ENCODE measurements around the gene HEMGN. TPM values are rescaled to one million over a fixed set of nuclear protein-coding genes. Genes with fewer than 3 reads are reported as not detected.

The HEMGN gene
- total and polyA plus RNA-seq, 2 of the 13 experiments (the other 11 are each of a cell fraction or from before 2014, with no cell fraction given): not detected

DNA sequence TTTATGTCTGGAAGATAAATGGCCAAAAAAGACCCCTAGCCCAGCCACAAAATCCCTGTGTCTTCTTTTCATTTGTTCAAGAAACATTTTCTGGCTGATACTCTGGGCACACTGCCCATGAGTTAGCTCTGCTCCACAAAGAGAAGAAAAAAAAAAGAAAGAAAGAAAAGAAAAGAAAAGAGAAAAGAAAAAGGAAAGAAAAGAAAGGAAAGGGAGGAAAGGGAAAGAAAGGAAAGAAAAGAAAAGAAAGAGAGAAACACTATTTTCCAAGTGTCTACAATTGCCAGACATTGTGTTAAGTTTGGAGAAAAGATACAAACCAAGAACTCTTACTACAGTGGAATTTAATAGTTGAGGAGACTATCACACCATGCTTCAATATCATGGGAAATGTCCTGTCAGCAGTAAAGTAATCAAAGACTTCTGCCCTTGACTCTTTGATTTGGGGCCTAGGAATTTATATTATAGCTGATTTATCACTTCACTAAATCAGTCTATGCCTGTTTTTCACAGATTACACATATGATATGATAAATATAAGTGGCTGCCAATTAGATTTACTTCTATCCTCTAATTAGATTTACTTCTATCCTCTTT is 18.7 kb downstream of the HEMGN start:
- in situ Hi-C loops (cut with HindIII; ENCODE audit: extremely low pct_ligation_motif_present, low pct_unique_long_range_greater_than_20kb): no loop called here

More for the DNA sequence above, 18.7 kb downstream of the HEMGN start:
- Histone ChIP-seq H3K27ac (ENCODE audit: extremely low read length, insufficient read depth, low read length) (no peak overlapping the region), H3K9ac (ENCODE audit: insufficient read depth, low read depth, low read length) (no peak overlapping the region), H4K20me1 (ENCODE audit: insufficient read depth, low read length) (no peaks in the 10 kb centered on the region), H3K27me3 (ENCODE audit: control insufficient read depth in 1 of 2, insufficient read depth in 2 of 2, low read length in 2 of 2) (no peaks in the 10 kb centered on the region; a peak in 2 of 5 replicates), H3K4me1 (ENCODE audit: insufficient read depth, low read length) (peaks cover 28% of the 10 kb centered on the region), H2AFZ (ENCODE audit: low read length) (no peak overlapping the region), H3K79me2 (ENCODE audit: insufficient read depth, low read length) (peaks cover 11% of the 10 kb centered on the region), H3K36me3 (replicated peaks in 1 of 2; ENCODE audit: control insufficient read depth in 1 of 2, insufficient read depth in 2 of 2, low read length in 2 of 2) (peaks cover 3 to 5% of the 10 kb centered on the region in 2 experiments; a peak in 4 of 5 replicates), H3K4me2 (ENCODE audit: low read depth, low read length) (no peak overlapping the region), H3K4me3 (replicated peaks in 1 of 3; ENCODE audit: insufficient read depth in 1 of 3, low read depth in 2 of 3, low read length in 3 of 3) (no peak overlapping the region), H3K9me3 (ENCODE audit: low read length) (no peaks in the 10 kb centered on the region)
- intact Hi-C loops (cut with micrococcal nuclease; ENCODE audit: unreplicated experiment): no loop called here
- FAIRE-seq (no peak), ATAC-seq (no peak), DNase-seq (ENCODE audit: low spot score) (no peak)
- TF ChIP-seq, protein P1, sequence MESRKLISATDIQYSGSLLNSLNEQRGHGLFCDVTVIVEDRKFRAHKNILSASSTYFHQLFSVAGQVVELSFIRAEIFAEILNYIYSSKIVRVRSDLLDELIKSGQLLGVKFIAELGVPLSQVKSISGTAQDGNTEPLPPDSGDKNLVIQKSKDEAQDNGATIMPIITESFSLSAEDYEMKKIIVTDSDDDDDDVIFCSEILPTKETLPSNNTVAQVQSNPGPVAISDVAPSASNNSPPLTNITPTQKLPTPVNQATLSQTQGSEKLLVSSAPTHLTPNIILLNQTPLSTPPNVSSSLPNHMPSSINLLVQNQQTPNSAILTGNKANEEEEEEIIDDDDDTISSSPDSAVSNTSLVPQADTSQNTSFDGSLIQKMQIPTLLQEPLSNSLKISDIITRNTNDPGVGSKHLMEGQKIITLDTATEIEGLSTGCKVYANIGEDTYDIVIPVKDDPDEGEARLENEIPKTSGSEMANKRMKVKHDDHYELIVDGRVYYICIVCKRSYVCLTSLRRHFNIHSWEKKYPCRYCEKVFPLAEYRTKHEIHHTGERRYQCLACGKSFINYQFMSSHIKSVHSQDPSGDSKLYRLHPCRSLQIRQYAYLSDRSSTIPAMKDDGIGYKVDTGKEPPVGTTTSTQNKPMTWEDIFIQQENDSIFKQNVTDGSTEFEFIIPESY (CRISPR knock-in tag; IDR thresholded peaks at IDR 0.05): no peak
- TF ChIP-seq MAFK (conservative IDR thresholded peaks at IDR 0.05 in 1 of 2, IDR thresholded peaks at IDR 0.05 in 1 of 2; ENCODE audit: low read length in 2 of 2): peak; percentile 69 to 84
- TF ChIP-seq, protein P2, sequence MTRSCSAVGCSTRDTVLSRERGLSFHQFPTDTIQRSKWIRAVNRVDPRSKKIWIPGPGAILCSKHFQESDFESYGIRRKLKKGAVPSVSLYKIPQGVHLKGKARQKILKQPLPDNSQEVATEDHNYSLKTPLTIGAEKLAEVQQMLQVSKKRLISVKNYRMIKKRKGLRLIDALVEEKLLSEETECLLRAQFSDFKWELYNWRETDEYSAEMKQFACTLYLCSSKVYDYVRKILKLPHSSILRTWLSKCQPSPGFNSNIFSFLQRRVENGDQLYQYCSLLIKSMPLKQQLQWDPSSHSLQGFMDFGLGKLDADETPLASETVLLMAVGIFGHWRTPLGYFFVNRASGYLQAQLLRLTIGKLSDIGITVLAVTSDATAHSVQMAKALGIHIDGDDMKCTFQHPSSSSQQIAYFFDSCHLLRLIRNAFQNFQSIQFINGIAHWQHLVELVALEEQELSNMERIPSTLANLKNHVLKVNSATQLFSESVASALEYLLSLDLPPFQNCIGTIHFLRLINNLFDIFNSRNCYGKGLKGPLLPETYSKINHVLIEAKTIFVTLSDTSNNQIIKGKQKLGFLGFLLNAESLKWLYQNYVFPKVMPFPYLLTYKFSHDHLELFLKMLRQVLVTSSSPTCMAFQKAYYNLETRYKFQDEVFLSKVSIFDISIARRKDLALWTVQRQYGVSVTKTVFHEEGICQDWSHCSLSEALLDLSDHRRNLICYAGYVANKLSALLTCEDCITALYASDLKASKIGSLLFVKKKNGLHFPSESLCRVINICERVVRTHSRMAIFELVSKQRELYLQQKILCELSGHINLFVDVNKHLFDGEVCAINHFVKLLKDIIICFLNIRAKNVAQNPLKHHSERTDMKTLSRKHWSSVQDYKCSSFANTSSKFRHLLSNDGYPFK (CRISPR knock-in tag; IDR thresholded peaks at IDR 0.05; ENCODE audit: borderline replicate concordance): no peak
- TF ChIP-seq MAFF (IDR thresholded peaks at IDR 0.05; ENCODE audit: low read depth, low read length): peak; percentile 79
- TF ChIP-seq ZNF136 (CRISPR knock-in tag; IDR thresholded peaks at IDR 0.05; ENCODE audit: low read depth): no peak
- no TSS peak for BruUV-seq (replicated peaks)
- CTCF ChIA-PET (ENCODE audit: low intra/inter-chr PET ratio, low total read pairs): no interaction called here
- POLR2A ChIA-PET: no interaction called here
